ENCODE results near the gene LMNB1. TPM values are rescaled to one million over a fixed set of nuclear protein-coding genes. Genes with fewer than 3 reads are reported as not detected.

Gene LMNB1
- total and polyA plus RNA-seq, 4 donors, result 5.1 to 40.3 (median 21.8) TPM

DNA sequence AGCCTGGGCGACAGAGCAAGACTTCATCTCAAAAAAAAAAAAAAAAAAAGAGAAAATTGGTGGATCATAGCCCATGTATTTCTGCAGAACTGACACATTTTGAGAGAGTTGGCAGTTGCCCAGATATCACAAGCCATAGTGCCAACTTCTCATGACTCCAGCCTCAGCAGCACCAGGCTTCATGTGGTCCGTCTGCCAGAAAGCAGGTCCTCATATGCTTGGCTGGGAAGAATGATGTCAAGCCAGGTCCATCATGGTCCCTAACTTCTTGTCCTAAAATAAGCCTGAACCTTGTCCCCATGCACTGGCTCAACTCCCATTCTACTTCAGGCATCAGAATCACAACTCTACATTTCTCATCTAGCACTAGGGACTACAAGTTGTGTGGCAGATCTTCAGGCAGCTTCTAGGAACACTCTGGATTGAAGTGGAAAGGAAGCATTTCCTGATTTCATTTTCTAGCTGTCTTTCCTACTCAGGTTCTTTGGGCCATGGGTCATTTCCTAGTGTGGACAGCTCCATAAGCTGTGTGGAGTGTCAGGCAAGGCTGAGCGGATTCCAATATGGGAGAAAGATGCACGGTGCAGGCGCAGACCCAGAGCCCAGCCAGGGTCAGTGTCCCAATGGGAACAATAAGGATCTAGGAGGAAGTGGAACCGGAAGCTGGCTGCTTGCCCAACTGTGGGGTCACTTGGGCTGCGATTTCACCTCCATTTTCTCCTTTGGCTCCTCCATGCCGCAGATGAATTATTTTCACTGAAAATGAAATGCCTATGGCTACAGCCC lies 90.1 kb downstream of the LMNB1 start:
- Histone ChIP-seq H3K27me3 (ENCODE audit: control insufficient read depth in 3 of 3, insufficient read depth in 3 of 3, low read length in 2 of 3) (peaks cover 0 to 10% (median 10%) of the 10 kb centered on the region in 3 donors), H3K27ac (ENCODE audit: low read depth in 1 of 2, low read length in 1 of 2) (no peak overlapping the region), H3K9ac (ENCODE audit: insufficient read depth in 1 of 2, low read length in 2 of 2) (no peak overlapping the region), H3K4me3 (no peak overlapping the region), H3K9me3 (ENCODE audit: control insufficient read depth in 4 of 4, insufficient read depth in 3 of 4, low read length in 3 of 4) (no peaks in the 10 kb centered on the region), H3K36me3 (ENCODE audit: control insufficient read depth in 4 of 4, insufficient read depth in 4 of 4, low read length in 4 of 4) (no peaks in the 10 kb centered on the region), H3K4me1 (ENCODE audit: control insufficient read depth in 5 of 5, insufficient read depth in 5 of 5, low read length in 5 of 5) (peaks cover 0 to 7% (median 0%) of the 10 kb centered on the region in 5 donors)
- TF ChIP-seq, protein P1, sequence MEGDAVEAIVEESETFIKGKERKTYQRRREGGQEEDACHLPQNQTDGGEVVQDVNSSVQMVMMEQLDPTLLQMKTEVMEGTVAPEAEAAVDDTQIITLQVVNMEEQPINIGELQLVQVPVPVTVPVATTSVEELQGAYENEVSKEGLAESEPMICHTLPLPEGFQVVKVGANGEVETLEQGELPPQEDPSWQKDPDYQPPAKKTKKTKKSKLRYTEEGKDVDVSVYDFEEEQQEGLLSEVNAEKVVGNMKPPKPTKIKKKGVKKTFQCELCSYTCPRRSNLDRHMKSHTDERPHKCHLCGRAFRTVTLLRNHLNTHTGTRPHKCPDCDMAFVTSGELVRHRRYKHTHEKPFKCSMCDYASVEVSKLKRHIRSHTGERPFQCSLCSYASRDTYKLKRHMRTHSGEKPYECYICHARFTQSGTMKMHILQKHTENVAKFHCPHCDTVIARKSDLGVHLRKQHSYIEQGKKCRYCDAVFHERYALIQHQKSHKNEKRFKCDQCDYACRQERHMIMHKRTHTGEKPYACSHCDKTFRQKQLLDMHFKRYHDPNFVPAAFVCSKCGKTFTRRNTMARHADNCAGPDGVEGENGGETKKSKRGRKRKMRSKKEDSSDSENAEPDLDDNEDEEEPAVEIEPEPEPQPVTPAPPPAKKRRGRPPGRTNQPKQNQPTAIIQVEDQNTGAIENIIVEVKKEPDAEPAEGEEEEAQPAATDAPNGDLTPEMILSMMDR (IDR thresholded peaks at IDR 0.05; ENCODE audit: control extremely low read depth, extremely low read depth), result no peak
- ATAC-seq (ENCODE audit: insufficient read depth, low FRiP score) (no peak), DNase-seq (peak in 1 of 3 donors; percentile 46)
- WGBS, 2 donors, result 78 to 82% methylated on average over 8 of the region's 8 CpGs

DNA sequence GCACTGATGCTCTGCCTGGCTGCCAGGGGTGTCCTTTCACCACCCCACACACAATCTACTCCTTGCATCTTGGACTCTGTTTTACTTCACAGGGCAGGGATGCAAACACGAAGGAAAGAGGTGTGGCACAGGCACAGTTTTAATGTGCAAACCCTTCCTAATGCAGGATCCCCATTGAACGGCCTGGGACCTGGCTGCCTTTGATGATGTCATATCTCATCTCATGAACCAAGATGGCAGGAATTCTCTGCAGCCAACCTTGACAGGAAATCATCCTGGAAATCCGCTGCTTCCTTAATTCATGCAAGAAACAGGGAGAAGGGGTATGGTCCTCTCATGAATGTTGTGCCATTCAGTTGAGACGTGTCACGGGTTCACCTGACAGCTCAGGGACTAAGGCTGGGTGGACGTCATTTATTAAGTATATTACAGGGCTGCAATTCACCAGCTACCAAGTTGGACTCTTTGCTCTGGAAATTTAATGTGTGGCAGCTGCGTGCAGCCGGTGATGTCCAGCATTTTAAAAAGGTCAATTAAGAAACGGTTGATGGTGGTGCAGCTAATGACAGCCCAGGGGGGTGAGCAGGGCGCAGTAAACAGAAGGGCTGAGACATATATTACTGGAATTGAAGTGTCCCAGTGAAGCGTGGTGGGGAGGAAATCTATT lies 91.5 kb downstream of the LMNB1 start:
- Histone ChIP-seq H3K4me1 (ENCODE audit: control insufficient read depth in 5 of 5, insufficient read depth in 5 of 5, low read length in 5 of 5) (peaks cover 0 to 7% (median 0%) of the 10 kb centered on the region in 5 donors), H3K36me3 (ENCODE audit: control insufficient read depth in 4 of 4, insufficient read depth in 4 of 4, low read length in 4 of 4) (no peaks in the 10 kb centered on the region), H3K9ac (ENCODE audit: insufficient read depth in 1 of 2, low read length in 2 of 2) (no peak overlapping the region), H3K4me3 (no peak overlapping the region), H3K27me3 (ENCODE audit: control insufficient read depth in 3 of 3, insufficient read depth in 3 of 3, low read length in 2 of 3) (peaks cover 0 to 12% (median 10%) of the 10 kb centered on the region in 3 donors), H3K9me3 (ENCODE audit: control insufficient read depth in 4 of 4, insufficient read depth in 3 of 4, low read length in 3 of 4) (no peaks in the 10 kb centered on the region), H3K27ac (ENCODE audit: low read depth in 1 of 2, low read length in 1 of 2) (no peak overlapping the region)
- DNase-seq (no peak), ATAC-seq (ENCODE audit: insufficient read depth, low FRiP score) (no peak)
- TF ChIP-seq, protein P1 (IDR thresholded peaks at IDR 0.05; ENCODE audit: control extremely low read depth, extremely low read depth), result no peak
- 67 to 79% methylated on average over 11 of the region's 11 CpGs for WGBS, 2 donors

DNA sequence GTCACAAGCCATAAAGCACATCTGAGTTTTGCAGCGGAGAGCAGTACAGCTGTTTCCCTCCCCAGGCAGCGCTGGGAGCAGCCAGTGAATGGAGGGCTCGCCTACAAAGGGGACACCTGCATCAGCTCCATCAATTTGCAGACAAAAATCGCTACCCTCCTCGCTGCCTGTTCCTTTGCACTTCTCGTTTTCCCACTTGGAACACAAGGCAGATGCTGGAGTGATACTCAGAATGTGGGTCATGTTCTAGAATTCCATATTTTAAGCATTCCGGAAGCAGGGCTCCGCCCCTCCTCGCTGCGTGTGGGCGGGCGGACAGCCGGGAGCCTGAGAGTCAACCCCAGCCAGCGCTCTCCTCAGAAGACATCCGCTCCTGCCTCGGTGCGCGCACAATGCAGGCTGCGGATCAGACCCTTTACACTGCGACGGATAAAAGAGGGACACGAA lies 92.1 kb downstream of the LMNB1 start:
- peaks cover 0 to 7% (median 0%) of the 10 kb centered on the region in 5 donors for H3K4me1 ChIP-seq (ENCODE audit: control insufficient read depth in 5 of 5, insufficient read depth in 5 of 5, low read length in 5 of 5)
- H3K9ac ChIP-seq (ENCODE audit: insufficient read depth in 1 of 2, low read length in 2 of 2), result no peak overlapping the region
- WGBS, 2 donors, result 15 to 28% methylated on average over 22 of the region's 22 CpGs
- no peak overlapping the region for H3K27ac ChIP-seq (ENCODE audit: low read depth in 1 of 2, low read length in 1 of 2)
- H3K27me3 ChIP-seq (ENCODE audit: control insufficient read depth in 3 of 3, insufficient read depth in 3 of 3, low read length in 2 of 3), result peaks cover 0 to 12% (median 10%) of the 10 kb centered on the region in 3 donors
- no peaks in the 10 kb centered on the region for H3K36me3 ChIP-seq (ENCODE audit: control insufficient read depth in 4 of 4, insufficient read depth in 4 of 4, low read length in 4 of 4)
- TF ChIP-seq, protein P1 (IDR thresholded peaks at IDR 0.05; ENCODE audit: control extremely low read depth, extremely low read depth), result no peak
- ATAC-seq (ENCODE audit: insufficient read depth, low FRiP score), result no peak
- DNase-seq, result peak; percentile 49 to 60 (median 59)
- H3K9me3 ChIP-seq (ENCODE audit: control insufficient read depth in 4 of 4, insufficient read depth in 3 of 4, low read length in 3 of 4), result no peaks in the 10 kb centered on the region
- no peak overlapping the region for H3K4me3 ChIP-seq

Measured in lung (tissue), 12 donors.